ENCODE measurements around the gene B4GALT2.

Gene B4GALT2

DNA sequence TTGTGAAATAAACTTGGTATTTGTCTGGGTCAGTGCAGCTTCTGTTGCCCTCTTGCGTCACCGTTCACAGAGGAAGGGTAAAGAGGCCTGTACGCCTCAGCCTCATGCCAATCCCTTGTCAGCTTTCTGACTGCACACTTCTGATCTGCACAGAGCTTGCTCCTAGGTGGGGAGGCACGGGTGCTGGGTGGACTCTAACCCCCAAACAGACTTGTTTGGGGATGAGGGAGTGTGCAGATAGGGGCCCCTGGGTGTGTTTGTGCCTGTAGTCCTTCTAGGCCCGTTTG lies 803 bp upstream of the B4GALT2 start:
- no peak overlapping the region for H3K4me3 ChIP-seq (ENCODE audit: insufficient read depth, low read depth, low read length, poor library complexity, severe bottlenecking)
- peaks cover 14% of the 10 kb centered on the region for H3K36me3 ChIP-seq (ENCODE audit: control insufficient read depth, insufficient read depth, low read length)
- no peak overlapping the region for H3K27ac ChIP-seq (ENCODE audit: insufficient read depth, low read length, poor library complexity, severe bottlenecking)
- peaks cover 28% of the 10 kb centered on the region for H3K4me1 ChIP-seq (ENCODE audit: control insufficient read depth, insufficient read depth, low read length, poor library complexity, severe bottlenecking)
- H3K9me3 ChIP-seq (ENCODE audit: control insufficient read depth, low read length), result no peaks in the 10 kb centered on the region
- DNase-seq, result no peak
- no peaks in the 10 kb centered on the region for H3K27me3 ChIP-seq (replicated peaks; ENCODE audit: control insufficient read depth, insufficient read depth, low read length, poor library complexity, severe bottlenecking)

DNA sequence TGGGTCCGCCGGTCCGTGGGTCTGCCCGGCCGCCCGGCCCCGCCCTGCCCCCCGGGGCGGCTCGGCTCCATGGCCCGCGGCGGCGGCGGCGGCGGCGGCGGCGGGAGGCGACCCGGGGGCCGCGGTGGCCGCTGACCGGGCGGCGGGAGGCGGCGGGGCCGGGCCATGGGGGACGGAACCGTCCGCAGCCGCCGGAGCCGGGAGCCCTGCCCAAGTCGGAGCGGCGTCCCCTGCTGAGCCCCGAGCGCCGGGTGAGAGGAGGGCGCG lies 184 bp downstream of the B4GALT2 start:
- Histone ChIP-seq H3K4me1 (ENCODE audit: control insufficient read depth, insufficient read depth, low read length, poor library complexity, severe bottlenecking) (peaks cover 25% of the 10 kb centered on the region), H3K9me3 (ENCODE audit: control insufficient read depth, low read length) (no peaks in the 10 kb centered on the region), H3K36me3 (ENCODE audit: control insufficient read depth, insufficient read depth, low read length) (peaks cover 14% of the 10 kb centered on the region), H3K27me3 (replicated peaks; ENCODE audit: control insufficient read depth, insufficient read depth, low read length, poor library complexity, severe bottlenecking) (no peaks in the 10 kb centered on the region), H3K4me3 (ENCODE audit: insufficient read depth, low read depth, low read length, poor library complexity, severe bottlenecking) (peak overlapping the region; percentile 41), H3K27ac (ENCODE audit: insufficient read depth, low read length, poor library complexity, severe bottlenecking) (no peak overlapping the region)
- no peak for DNase-seq

DNA sequence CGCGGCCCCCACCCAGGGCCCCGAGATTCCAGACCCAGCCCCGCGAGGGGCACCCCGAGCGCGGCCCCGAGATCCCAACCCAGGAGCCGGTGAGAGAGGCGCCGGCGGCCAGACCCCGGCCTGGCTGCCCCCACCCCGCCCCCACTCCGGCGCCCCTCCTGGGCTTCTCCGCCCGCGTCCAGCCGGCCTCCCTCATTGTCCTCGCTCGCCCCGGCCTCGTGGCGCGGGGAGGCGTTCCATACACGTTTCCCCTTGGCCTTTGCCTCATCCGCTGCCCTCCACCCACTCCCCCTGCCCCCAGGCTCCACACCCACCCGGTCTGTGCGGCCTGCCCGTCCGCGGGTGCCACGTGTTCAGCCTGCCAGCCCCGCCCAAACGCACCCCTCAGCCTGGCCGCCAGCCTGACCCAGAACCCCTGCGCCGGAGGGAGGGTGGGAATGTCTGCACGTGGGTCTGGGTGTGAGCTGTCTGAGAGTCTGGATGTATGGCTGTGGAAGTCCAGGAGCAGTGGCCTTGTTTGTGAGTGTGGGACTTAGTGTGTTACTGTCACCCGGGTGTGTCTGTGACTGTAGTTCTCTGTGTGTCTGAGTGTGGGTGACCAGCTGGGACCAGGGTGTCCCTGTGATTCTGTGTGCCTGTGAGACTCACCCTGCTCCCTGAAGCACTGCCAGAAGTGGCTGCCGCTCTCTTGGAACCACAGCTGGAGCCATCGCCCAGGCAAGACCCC lies 681 bp downstream of the B4GALT2 start:
- Histone ChIP-seq H3K4me1 (ENCODE audit: control insufficient read depth, insufficient read depth, low read length, poor library complexity, severe bottlenecking) (peaks cover 23% of the 10 kb centered on the region), H3K9me3 (ENCODE audit: control insufficient read depth, low read length) (no peaks in the 10 kb centered on the region), H3K27me3 (replicated peaks; ENCODE audit: control insufficient read depth, insufficient read depth, low read length, poor library complexity, severe bottlenecking) (no peaks in the 10 kb centered on the region), H3K36me3 (ENCODE audit: control insufficient read depth, insufficient read depth, low read length) (peaks cover 14% of the 10 kb centered on the region), H3K27ac (ENCODE audit: insufficient read depth, low read length, poor library complexity, severe bottlenecking) (no peak overlapping the region), H3K4me3 (ENCODE audit: insufficient read depth, low read depth, low read length, poor library complexity, severe bottlenecking) (peak overlapping the region; percentile 41)
- no peak for DNase-seq

- no peak for DNase-seq
- H3K4me1 ChIP-seq (ENCODE audit: control insufficient read depth, insufficient read depth, low read length, poor library complexity, severe bottlenecking), result peaks cover 23% of the 10 kb centered on the region
- H3K27me3 ChIP-seq (replicated peaks; ENCODE audit: control insufficient read depth, insufficient read depth, low read length, poor library complexity, severe bottlenecking), result no peaks in the 10 kb centered on the region
- no peaks in the 10 kb centered on the region for H3K9me3 ChIP-seq (ENCODE audit: control insufficient read depth, low read length)
- no peak overlapping the region for H3K27ac ChIP-seq (ENCODE audit: insufficient read depth, low read length, poor library complexity, severe bottlenecking)
- no peak overlapping the region for H3K4me3 ChIP-seq (ENCODE audit: insufficient read depth, low read depth, low read length, poor library complexity, severe bottlenecking)
- H3K36me3 ChIP-seq (ENCODE audit: control insufficient read depth, insufficient read depth, low read length), result peaks cover 14% of the 10 kb centered on the region
Measured at GRCh38 chr1:43980255-43981134, 1.5 kb downstream of the B4GALT2 start.

GRCh38 chr1:43981135-43981491 lies 2.1 kb downstream of the B4GALT2 start:
- H3K4me3 ChIP-seq (ENCODE audit: insufficient read depth, low read depth, low read length, poor library complexity, severe bottlenecking), result no peak overlapping the region

DNA sequence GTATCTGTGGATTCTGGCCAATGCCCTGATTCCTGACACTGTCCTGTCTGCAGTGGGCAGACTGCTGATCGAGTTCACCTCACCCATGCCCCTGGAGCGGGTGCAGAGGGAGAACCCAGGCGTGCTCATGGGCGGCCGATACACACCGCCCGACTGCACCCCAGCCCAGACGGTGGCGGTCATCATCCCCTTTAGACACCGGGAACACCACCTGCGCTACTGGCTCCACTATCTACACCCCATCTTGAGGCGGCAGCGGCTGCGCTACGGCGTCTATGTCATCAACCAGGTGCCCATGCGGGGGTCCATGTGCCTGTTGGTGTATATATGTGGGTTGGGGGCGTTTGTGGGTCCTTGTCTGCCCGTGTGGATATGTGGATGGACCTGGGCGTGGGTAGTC lies 2.6 kb downstream of the B4GALT2 start:
- no peak for DNase-seq
- Histone ChIP-seq H3K9me3 (ENCODE audit: control insufficient read depth, low read length) (no peaks in the 10 kb centered on the region), H3K27me3 (replicated peaks; ENCODE audit: control insufficient read depth, insufficient read depth, low read length, poor library complexity, severe bottlenecking) (no peaks in the 10 kb centered on the region), H3K4me1 (ENCODE audit: control insufficient read depth, insufficient read depth, low read length, poor library complexity, severe bottlenecking) (peaks cover 13% of the 10 kb centered on the region), H3K36me3 (ENCODE audit: control insufficient read depth, insufficient read depth, low read length) (peaks cover 10% of the 10 kb centered on the region), H3K27ac (ENCODE audit: insufficient read depth, low read length, poor library complexity, severe bottlenecking) (no peak overlapping the region), H3K4me3 (ENCODE audit: insufficient read depth, low read depth, low read length, poor library complexity, severe bottlenecking) (no peak overlapping the region)

More at GRCh38 chr1:43981135-43981491, 2.1 kb downstream of the B4GALT2 start:
- H3K4me1 ChIP-seq (ENCODE audit: control insufficient read depth, insufficient read depth, low read length, poor library complexity, severe bottlenecking), result peaks cover 17% of the 10 kb centered on the region
- no peaks in the 10 kb centered on the region for H3K27me3 ChIP-seq (replicated peaks; ENCODE audit: control insufficient read depth, insufficient read depth, low read length, poor library complexity, severe bottlenecking)
- H3K9me3 ChIP-seq (ENCODE audit: control insufficient read depth, low read length), result no peaks in the 10 kb centered on the region
- no peak for DNase-seq
- peaks cover 14% of the 10 kb centered on the region for H3K36me3 ChIP-seq (ENCODE audit: control insufficient read depth, insufficient read depth, low read length)
- no peak overlapping the region for H3K27ac ChIP-seq (ENCODE audit: insufficient read depth, low read length, poor library complexity, severe bottlenecking)

DNA sequence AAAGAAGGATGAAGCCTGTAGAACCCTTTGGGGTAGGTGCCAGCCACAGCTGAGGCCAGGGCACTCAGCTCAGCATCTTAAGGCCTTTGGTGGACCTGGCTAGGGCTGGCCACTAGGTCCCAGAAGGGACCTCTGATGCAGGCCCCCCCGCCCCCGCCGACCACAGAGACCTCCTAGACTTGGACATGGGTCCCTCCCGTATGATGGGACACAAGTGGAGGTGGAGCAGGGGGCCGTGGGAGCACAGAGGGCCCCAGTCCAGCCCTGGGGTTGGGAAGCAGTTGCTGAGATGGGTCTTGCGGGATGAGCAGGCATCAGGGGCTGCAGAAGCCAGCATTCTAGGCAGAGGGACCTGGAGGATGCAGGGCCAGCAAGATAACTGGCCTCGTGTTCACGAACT lies 3.2 kb downstream of the B4GALT2 start:
- Histone ChIP-seq H3K27me3 (replicated peaks; ENCODE audit: control insufficient read depth, insufficient read depth, low read length, poor library complexity, severe bottlenecking) (no peaks in the 10 kb centered on the region), H3K4me3 (ENCODE audit: insufficient read depth, low read depth, low read length, poor library complexity, severe bottlenecking) (no peak overlapping the region), H3K27ac (ENCODE audit: insufficient read depth, low read length, poor library complexity, severe bottlenecking) (no peak overlapping the region), H3K4me1 (ENCODE audit: control insufficient read depth, insufficient read depth, low read length, poor library complexity, severe bottlenecking) (peaks cover 13% of the 10 kb centered on the region), H3K9me3 (ENCODE audit: control insufficient read depth, low read length) (no peaks in the 10 kb centered on the region), H3K36me3 (ENCODE audit: control insufficient read depth, insufficient read depth, low read length) (peaks cover 7% of the 10 kb centered on the region)
- DNase-seq, result no peak

DNA sequence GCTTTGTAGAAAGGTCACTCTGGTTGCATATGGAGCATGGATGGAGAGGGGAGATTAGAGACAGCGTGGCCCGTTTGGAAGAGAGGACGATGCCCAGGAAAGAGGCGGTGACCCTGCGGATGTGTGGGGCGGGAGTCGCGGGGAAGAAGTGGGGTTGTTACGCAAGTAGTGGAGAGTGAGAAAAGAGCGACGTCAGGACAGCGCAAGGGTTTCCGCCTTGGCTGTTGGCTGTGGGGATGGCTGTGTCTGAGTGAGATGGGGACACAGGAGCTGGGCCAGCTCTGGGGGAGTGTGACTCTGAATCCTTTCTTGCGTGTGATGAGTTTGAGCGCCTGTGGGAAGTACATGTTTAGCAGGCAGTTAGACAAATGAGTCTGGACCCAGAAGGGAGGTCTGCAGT lies 3.8 kb downstream of the B4GALT2 start:
- H3K4me1 ChIP-seq (ENCODE audit: control insufficient read depth, insufficient read depth, low read length, poor library complexity, severe bottlenecking), result peaks cover 13% of the 10 kb centered on the region
- H3K9me3 ChIP-seq (ENCODE audit: control insufficient read depth, low read length), result no peaks in the 10 kb centered on the region
- peaks cover 2% of the 10 kb centered on the region for H3K36me3 ChIP-seq (ENCODE audit: control insufficient read depth, insufficient read depth, low read length)
- no peak overlapping the region for H3K4me3 ChIP-seq (ENCODE audit: insufficient read depth, low read depth, low read length, poor library complexity, severe bottlenecking)
- no peak for DNase-seq
- H3K27me3 ChIP-seq (replicated peaks; ENCODE audit: control insufficient read depth, insufficient read depth, low read length, poor library complexity, severe bottlenecking), result no peaks in the 10 kb centered on the region
- no peak overlapping the region for H3K27ac ChIP-seq (ENCODE audit: insufficient read depth, low read length, poor library complexity, severe bottlenecking)

GRCh38 chr1:43983253-43983899 lies 4.4 kb downstream of the B4GALT2 start:
- Histone ChIP-seq H3K27me3 (replicated peaks; ENCODE audit: control insufficient read depth, insufficient read depth, low read length, poor library complexity, severe bottlenecking) (no peaks in the 10 kb centered on the region), H3K4me3 (ENCODE audit: insufficient read depth, low read depth, low read length, poor library complexity, severe bottlenecking) (no peak overlapping the region), H3K36me3 (ENCODE audit: control insufficient read depth, insufficient read depth, low read length) (no peaks in the 10 kb centered on the region), H3K27ac (ENCODE audit: insufficient read depth, low read length, poor library complexity, severe bottlenecking) (no peak overlapping the region), H3K4me1 (ENCODE audit: control insufficient read depth, insufficient read depth, low read length, poor library complexity, severe bottlenecking) (peaks cover 13% of the 10 kb centered on the region), H3K9me3 (ENCODE audit: control insufficient read depth, low read length) (no peaks in the 10 kb centered on the region)
- DNase-seq, result no peak

DNA sequence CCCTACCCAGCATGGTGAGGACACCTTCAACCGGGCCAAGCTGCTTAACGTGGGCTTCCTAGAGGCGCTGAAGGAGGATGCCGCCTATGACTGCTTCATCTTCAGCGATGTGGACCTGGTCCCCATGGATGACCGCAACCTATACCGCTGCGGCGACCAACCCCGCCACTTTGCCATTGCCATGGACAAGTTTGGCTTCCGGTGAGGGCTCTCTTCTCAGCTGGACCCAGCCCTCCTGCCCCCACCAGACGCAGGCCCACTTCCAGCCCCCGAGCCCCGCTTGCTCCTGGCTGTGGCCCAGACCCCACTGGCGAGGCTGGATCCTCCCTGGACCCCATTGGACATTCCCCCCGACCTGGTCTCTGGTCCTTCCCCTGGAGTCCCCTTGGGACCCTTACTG lies 5.8 kb downstream of the B4GALT2 start:
- DNase-seq, result no peak
- no peaks in the 10 kb centered on the region for H3K36me3 ChIP-seq (ENCODE audit: control insufficient read depth, insufficient read depth, low read length)
- H3K27me3 ChIP-seq (replicated peaks; ENCODE audit: control insufficient read depth, insufficient read depth, low read length, poor library complexity, severe bottlenecking), result no peaks in the 10 kb centered on the region
- H3K27ac ChIP-seq (ENCODE audit: insufficient read depth, low read length, poor library complexity, severe bottlenecking), result no peak overlapping the region
- no peak overlapping the region for H3K4me3 ChIP-seq (ENCODE audit: insufficient read depth, low read depth, low read length, poor library complexity, severe bottlenecking)
- no peaks in the 10 kb centered on the region for H3K9me3 ChIP-seq (ENCODE audit: control insufficient read depth, low read length)
- H3K4me1 ChIP-seq (ENCODE audit: control insufficient read depth, insufficient read depth, low read length, poor library complexity, severe bottlenecking), result peaks cover 4% of the 10 kb centered on the region

Measured in effector memory CD4-positive, alpha-beta T cell (primary cell).